RWPE2 (cell line): ENCODE results near the gene BIRC3.
A peak's percentile ranks its signal among the peaks of the same experiment; 100 is the strongest.

Source experiments
- ATAC-seq: fragments of 200-7000 bp; cut with Tn5 transposase; 3 replicates; pipeline ENCODE4 v1.9.1; 2021; ENCODE audit warnings: low read depth
- DNase-seq: peaks from one replicate; pipeline ENCODE4 v3.0.0-alpha.2; 2020; ENCODE audit warnings: low spot score
- H3K27ac ChIP-seq: fragments of 450-650 bp; 2 replicates; pipeline ENCODE4 v1.5.1; 2017; ENCODE audit warnings: mild to moderate bottlenecking; ENCODE audit not compliant: poor library complexity, severe bottlenecking
- H3K27me3 ChIP-seq: fragments of 250-450 bp; sonication (Bioruptor Pico); 2 replicates; pipeline ENCODE4 v1.5.1; 2021; ENCODE audit warnings: mild to moderate bottlenecking, moderate library complexity; ENCODE audit not compliant: insufficient read depth, poor library complexity, severe bottlenecking
- H3K36me3 ChIP-seq: fragments of 250-450 bp; sonication (Bioruptor Pico); 2 replicates; pipeline ENCODE4 v1.5.1; 2020; ENCODE audit warnings: low read depth, mild to moderate bottlenecking, moderate library complexity
- H3K4me1 ChIP-seq: fragments of 250-450 bp; sonication (Bioruptor Pico); 2 replicates; pipeline ENCODE4 v1.5.1; 2021; ENCODE audit warnings: mild to moderate bottlenecking, moderate library complexity; ENCODE audit not compliant: insufficient read depth, poor library complexity, severe bottlenecking
- H3K4me3 ChIP-seq: fragments of 250-450 bp; sonication (Bioruptor Pico); 2 replicates; pipeline ENCODE4 v1.5.1; 2021; ENCODE audit warnings: mild to moderate bottlenecking, moderate library complexity; ENCODE audit not compliant: severe bottlenecking
- H3K9me3 ChIP-seq: fragments of 250-450 bp; sonication (Bioruptor Pico); 2 replicates; pipeline ENCODE4 v1.5.1; 2021; ENCODE audit warnings: mild to moderate bottlenecking, moderate library complexity; ENCODE audit not compliant: severe bottlenecking
- CTCF ChIP-seq: fragments of 450-650 bp; IDR thresholded peaks from one replicate; pipeline ENCODE4 v1.5.1; 2017; ENCODE audit warnings: mild to moderate bottlenecking, moderate library complexity; ENCODE audit not compliant: poor library complexity, severe bottlenecking

Gene BIRC3

GRCh38 chr11:102316346-102316904 is 859 bp upstream of the BIRC3 start:
- Histone ChIP-seq H3K9me3 (no peaks in the 10 kb centered on the region), H3K4me1 (peaks cover 33% of the 10 kb centered on the region), H3K27me3 (no peaks in the 10 kb centered on the region), H3K4me3 (no peak overlapping the region), H3K27ac (peak overlapping the region; percentile 80), H3K36me3 (no peaks in the 10 kb centered on the region; the same call in 1 of the 2 replicates)
- no peak for ATAC-seq
- DNase-seq = no peak
- TF ChIP-seq CTCF = no peak

- Histone ChIP-seq H3K4me3 (peak overlapping the region; percentile 36), H3K9me3 (no peaks in the 10 kb centered on the region), H3K4me1 (peaks cover 39% of the 10 kb centered on the region), H3K36me3 (peaks cover 6% of the 10 kb centered on the region), H3K27ac (peak overlapping the region; percentile 80), H3K27me3 (no peaks in the 10 kb centered on the region)
- ATAC-seq (peak; percentile 20; the same call in 2 of the 3 replicates), DNase-seq (no peak)
- peak; percentile 2 for TF ChIP-seq CTCF
Observed at GRCh38 chr11:102317768-102318103, 452 bp downstream of the BIRC3 start.

- no peak for TF ChIP-seq CTCF
- ATAC-seq (no peak), DNase-seq (no peak)
- peaks cover 6% of the 10 kb centered on the region for H3K36me3 ChIP-seq
- H3K4me3 ChIP-seq = no peak overlapping the region
- H3K4me1 ChIP-seq = peaks cover 42% of the 10 kb centered on the region
- H3K27me3 ChIP-seq = no peaks in the 10 kb centered on the region
- H3K27ac ChIP-seq = peak overlapping the region; percentile 80
- H3K9me3 ChIP-seq = no peaks in the 10 kb centered on the region
Observed at GRCh38 chr11:102318469-102318868, 1.2 kb downstream of the BIRC3 start.

- H3K27me3 ChIP-seq = no peaks in the 10 kb centered on the region
- no peaks in the 10 kb centered on the region for H3K9me3 ChIP-seq
- ATAC-seq (no peak), DNase-seq (no peak)
- peaks cover 50% of the 10 kb centered on the region for H3K4me1 ChIP-seq
- H3K4me3 ChIP-seq = no peak overlapping the region
- peak overlapping the region; percentile 86 for H3K27ac ChIP-seq
- no peak for TF ChIP-seq CTCF
- peaks cover 6% of the 10 kb centered on the region for H3K36me3 ChIP-seq
Observed at GRCh38 chr11:102319544-102319943, 2.3 kb downstream of the BIRC3 start.

- no peaks in the 10 kb centered on the region for H3K27me3 ChIP-seq
- DNase-seq = no peak
- H3K36me3 ChIP-seq = peaks cover 10% of the 10 kb centered on the region
- TF ChIP-seq CTCF = no peak
- H3K27ac ChIP-seq = peak overlapping the region; percentile 86
- no peaks in the 10 kb centered on the region for H3K9me3 ChIP-seq
- ATAC-seq = no peak
- H3K4me3 ChIP-seq = no peak overlapping the region
- H3K4me1 ChIP-seq = peaks cover 50% of the 10 kb centered on the region
Observed at GRCh38 chr11:102320188-102320587, 2.9 kb downstream of the BIRC3 start.
